GM18526 (cell line): Measurements from ENCODE around the gene LILRA6.
"Not testable (repeated sequence)": the region's sequence is repeated elsewhere in the genome, so short reads cannot be mapped to it uniquely, and the experiment has no call there.

Source experiments
- POLR2A ChIP-seq: IDR thresholded peaks from 3 replicates; pipeline ENCODE4 v1.6.1; 2011; ENCODE audit not compliant: insufficient read length; ENCODE audit errors: extremely low read depth

Gene LILRA6

DNA sequence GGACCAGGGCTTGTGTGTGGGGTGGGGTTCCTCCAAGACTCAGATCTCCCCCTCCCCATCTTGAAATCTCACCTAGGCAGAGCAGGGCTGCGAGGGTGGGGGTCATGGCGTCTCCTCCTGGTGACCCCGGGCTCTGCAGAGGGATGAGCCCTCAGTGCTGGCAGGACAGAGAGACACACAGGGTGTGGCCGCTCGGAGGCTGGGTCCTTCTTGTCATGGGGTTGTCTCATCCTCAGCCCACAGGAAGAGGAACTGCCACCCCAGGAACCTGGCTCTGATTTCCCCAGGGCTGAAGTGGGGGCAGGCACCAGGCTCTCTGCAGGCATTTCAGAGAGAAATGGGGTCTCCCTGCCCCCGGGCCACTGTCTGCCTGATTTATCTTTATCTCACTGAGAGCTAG is at the start of gene LILRA6:
Gene LILRA6, minus strand, starts transcription at position 145 of the 400 bp plus-strand sequence.
- not testable (repeated sequence) for TF ChIP-seq POLR2A

GRCh38 chr19:54287456-54287855 is 44.9 kb upstream of the LILRA6 start:
- TF ChIP-seq POLR2A = no peak

- TF ChIP-seq POLR2A = no peak
Measured at GRCh38 chr19:54282686-54283470, 40.3 kb upstream of the LILRA6 start.

DNA sequence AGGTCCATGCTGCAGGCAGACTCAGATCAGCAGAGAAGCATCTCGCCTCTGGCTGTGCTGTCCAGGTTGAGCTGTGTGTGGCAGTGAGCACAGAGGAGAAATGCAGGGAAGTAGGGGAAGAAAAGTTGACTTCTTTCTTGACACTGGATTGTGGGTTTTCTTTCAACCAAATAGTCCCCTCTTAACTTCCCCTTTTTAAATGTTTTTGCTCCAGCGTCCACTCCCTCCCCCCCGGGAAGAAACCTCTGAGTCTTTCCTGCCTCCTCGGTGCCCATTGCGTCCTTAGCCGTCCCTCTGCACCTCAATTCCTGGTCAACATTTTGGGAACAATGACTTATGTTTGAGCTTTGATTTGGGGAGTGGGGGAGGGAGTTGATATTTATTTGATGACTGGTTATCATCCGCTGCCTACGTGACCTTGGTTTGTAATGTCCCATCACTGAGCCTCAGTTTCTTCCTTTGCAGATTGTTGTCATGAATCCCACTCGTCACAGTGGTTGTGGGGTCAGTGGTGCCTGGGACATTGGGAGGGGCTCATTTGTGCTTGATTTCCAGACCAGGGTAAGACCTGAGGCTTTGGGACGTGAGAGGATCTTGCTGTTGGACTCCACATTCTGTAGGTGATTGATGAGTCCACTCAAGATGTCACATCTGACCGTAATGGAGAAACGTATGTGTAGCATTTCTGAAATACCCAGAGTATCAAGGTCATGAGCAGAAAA is 38.6 kb upstream of the LILRA6 start, which contains the start of gene LILRB2:
Gene LILRB2, minus strand, starts transcription at position 104 of the 722 bp plus-strand sequence. CDS start 614 bp downstream, outside the sequence.
- TF ChIP-seq POLR2A = no peak

DNA sequence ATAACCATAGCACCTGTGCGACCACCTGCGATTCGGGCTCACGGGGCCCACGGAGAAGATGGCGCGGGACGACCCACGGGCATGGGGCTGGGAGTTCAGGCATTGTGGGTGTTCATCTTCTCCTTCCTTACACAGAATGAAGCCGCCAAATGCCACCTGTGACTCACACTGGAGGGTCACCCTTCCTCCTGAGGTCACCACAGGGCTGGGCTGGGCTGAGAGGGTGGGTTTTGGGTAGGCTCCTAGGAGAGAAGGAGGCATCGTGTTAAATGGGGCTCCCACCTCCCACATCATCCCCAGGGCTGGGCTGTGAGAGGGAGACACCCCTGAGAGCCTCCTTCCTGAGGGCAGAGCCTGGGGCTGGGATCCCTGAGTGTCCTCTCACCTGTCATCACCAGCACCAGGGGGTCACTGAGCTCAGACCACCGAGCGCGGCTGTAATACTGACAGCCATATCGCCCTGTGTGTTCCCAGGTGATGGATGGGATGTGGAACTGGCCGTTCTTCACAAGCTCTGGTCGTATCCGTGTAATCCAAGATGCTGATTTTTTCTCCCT is 36.9 kb upstream of the LILRA6 start:
- no peak for TF ChIP-seq POLR2A

- no peak for TF ChIP-seq POLR2A
Measured at GRCh38 chr19:54275951-54276350, 33.4 kb upstream of the LILRA6 start.

- TF ChIP-seq POLR2A = no peak
Measured at GRCh38 chr19:54273821-54274220, 31.2 kb upstream of the LILRA6 start.

DNA sequence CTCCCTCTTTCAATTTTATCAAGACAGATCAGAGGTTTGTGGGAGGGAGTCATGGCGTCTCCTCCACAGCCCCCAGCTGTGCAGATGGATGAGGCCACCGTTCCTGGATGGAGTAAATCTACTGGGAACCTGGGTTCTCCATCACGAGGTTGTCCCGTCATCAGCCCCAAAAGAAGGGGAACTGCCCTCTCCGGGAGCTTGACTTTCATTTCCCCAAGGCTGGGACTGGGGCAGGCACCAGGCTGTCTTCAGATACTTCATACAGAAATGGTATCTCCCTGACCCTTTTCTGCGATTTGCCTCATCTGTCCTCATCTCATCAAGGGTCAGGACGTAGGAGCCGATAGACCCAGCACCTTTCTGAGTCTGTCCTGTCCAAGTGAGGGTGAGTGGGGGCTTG is 28.5 kb upstream of the LILRA6 start:
- TF ChIP-seq POLR2A = no peak

DNA sequence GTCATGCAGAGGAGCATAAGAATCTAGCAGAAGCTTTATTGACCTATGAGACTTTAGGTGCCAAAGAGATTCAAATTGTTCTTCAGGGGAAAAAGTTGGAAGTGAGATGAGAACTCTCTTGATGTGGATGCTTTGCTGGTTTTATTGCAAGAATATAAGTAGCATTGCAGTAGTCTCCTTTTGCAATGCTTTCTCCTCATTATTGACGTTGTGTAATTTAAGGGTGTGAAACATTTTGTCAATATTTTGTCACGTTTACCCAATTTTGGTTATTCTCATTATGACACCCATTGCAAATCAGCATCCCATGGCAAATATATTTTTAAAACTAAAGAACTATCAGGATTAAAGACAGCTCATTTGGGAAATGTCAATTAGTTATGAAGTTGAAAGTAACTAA is 26.3 kb upstream of the LILRA6 start:
- no peak for TF ChIP-seq POLR2A

DNA sequence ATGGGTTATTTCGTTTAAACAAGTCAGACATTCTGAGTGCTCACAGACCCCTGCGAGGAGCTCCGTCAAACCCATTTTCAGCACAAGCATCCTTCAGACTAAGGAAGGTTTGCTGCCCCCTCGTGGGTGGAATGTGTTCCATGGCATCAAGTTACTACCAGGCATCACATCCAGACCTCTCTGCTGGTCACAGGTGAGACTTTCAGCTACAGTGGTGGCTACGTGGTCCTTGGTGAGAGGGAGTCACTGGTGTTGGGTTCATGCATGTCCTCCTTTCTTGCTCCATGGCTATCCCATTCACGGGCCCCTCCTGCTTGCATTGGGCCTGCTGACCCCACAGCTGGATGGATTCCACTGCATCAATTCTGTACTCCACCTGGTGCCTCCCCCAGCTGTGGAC is 23.5 kb upstream of the LILRA6 start:
- no peak for TF ChIP-seq POLR2A

GRCh38 chr19:54262470-54262869 is 19.9 kb upstream of the LILRA6 start:
- no peak for TF ChIP-seq POLR2A

- TF ChIP-seq POLR2A = no peak
Measured at GRCh38 chr19:54262066-54262465, 19.5 kb upstream of the LILRA6 start.

GRCh38 chr19:54257116-54257480 is 14.5 kb upstream of the LILRA6 start, which contains the start of gene LILRB5:
TSS of gene LILRB5 (minus strand) at chr19:54257273. CDS start at chr19:54257193, 80 bp downstream.
- no peak for TF ChIP-seq POLR2A

GRCh38 chr19:54256250-54257115 is 13.9 kb upstream of the LILRA6 start:
- no peak for TF ChIP-seq POLR2A
